Adipose tissue (tissue), 3 donors: Measurements from ENCODE around the gene GRAMD1B. TPM values are rescaled to one million over a fixed set of nuclear protein-coding genes. Genes with fewer than 3 reads are reported as not detected.
"Not testable (repeated sequence)": the region's sequence is repeated elsewhere in the genome, so short reads cannot be mapped to it uniquely, and the experiment has no call there.

ENCODE experiments used
- H3K27ac ChIP-seq: one replicate; pipeline ENCODE4 v1.5.1; 2013; ENCODE audit warnings: low read depth, low read length
- WGBS, 3 donors: extraction: QIAGEN DNeasy Blood & Tissue Kit; methylation state at CpG; one replicate each; pipeline ENCODE4 v1.1.7; 2013; 5-methylcytosine and 5-hydroxymethylcytosine counted together
- polyA plus RNA-seq, 3 donors: library from polyadenylated mRNA; stranded (reverse); fragments of 200-250 nt; gene quantifications; one replicate each; pipeline ENCODE4 v1.2.3, GENCODE V29; 2013
- donor health status: healthy with polysubstance abuse.
- donor health status: Bipolar disorder and iron deficiency.
- donor health status: healthy.

Gene GRAMD1B
- polyA plus RNA-seq, 3 donors, result 0.34 to 1.1 (median 0.69) TPM

DNA sequence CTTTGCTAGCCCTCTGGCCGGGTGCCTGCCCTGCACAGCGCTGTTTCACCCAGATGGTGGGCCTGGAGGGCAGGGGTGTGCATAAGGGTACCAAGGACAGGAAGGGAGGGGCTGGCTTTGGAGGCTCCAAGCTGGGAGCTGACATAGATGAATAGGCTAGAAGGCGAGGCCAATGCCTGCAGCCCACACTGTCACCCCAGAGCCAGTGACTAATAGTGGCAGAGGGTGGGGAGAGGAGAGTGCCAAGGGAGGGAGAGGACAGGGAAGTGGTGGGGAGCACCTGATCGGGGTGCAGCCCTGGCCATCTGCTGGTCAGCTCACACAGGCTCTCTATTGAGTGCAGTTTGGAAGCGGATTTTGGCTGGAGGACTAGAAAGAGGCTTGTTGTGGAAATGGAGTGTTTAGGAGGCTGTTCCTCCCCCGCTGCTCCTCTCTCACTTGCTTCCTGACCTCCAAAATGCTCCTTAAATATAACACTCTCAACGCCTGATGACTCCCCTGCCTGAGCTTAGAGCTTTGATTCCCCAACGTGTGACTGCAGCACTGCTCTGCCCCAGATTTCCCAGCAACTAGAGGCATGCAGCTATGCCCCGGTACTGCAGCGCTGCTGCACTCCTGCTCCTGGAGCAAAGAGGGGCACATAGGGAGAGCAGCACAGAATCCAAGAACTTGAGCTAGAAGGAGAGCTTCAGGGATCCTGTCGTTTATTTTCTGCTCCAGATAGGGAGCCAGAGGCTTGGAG, 89.2 kb downstream of the GRAMD1B start:
- H3K27ac ChIP-seq, result no peak overlapping the region
- 47 to 62% (median 56%) methylated on average over 11 of the region's 11 CpGs for WGBS, 3 donors

DNA sequence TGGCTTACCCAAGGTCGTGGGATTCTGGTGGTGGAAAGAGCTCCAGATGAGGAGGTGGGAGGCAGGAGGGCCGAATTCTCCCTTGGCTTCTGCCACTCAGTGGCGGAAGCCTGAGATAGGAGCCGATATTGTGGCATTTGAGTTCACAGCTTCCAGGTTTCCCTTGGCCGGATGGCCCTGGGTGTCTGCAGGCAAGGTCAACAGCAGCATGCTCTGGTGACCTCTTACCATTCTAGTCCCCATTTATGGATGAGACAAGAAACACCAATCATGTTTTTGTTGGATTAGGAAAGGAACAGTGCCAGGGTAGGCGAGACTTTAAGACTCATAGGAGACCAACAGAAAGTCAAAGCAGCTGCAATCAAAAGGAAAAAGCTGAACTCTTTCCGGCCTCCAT, 89.7 kb downstream of the GRAMD1B start:
- 65 to 82% (median 79%) methylated on average over 7 of the region's 7 CpGs for WGBS, 3 donors
- H3K27ac ChIP-seq, result no peak overlapping the region

DNA sequence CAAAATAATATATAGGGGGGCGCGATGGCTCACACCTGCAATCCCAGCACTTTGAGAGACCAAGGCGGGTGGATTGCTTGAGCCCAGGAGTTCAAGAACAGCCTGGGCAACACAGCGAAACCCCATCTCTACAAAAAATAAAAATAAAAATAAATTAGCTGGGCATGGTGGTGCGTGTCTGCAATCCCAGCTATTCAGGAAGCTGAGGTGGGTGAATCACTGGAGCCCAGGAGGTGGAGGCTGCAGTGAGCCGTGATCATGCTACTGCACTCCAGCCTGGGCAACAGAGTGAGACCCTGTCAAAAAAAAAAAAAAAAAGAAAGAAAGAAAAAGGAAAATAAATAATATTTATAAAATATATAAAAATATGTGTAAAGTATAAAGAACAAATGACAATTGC, 90.4 kb downstream of the GRAMD1B start:
- H3K27ac ChIP-seq, result not testable (repeated sequence)
- 94 to 97% (median 95%) methylated on average over 6 of the region's 6 CpGs for WGBS, 3 donors

DNA sequence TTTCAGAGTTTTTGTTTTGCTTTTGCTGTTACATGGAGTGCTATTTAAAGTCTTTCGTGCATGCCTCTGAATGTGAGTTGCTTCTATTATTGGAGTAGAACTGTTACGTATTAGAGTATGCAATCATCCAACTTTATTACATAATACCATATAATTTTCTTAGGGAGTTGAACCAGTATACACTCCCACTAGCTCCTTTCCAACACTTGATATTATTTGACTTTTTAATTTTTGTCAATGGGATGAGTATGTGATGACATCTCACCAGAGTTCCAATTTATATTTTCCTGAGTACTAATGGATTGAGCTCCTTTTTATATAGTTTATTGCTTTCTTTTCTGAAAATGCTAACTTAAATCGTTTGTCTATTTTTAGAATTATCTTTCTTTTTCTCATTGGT, 90.9 kb downstream of the GRAMD1B start:
- 82 to 85% (median 83%) methylated on average over 3 of the region's 3 CpGs for WGBS, 3 donors

DNA sequence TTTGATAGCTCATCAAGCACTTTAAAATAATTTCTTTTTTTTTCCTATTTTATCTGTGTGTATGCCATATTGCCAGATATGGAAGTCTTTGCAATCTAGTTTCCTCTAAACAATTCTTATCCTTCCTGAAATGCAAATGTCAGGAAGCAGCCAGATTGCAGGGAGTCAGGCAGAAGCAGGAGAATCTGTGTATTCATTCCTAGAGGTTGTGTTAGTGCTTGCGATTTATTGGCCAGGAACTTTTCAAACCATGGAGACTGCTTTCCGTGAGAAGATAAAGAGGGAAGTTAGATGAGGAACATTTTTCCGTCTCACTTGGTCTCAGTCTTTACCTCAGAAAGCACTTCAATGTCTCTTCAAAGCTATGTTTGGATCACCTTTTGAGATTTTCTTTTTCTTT, 91.9 kb downstream of the GRAMD1B start:
- H3K27ac ChIP-seq, result no peak overlapping the region
- 62 to 80% (median 63%) methylated on average over 3 of the region's 3 CpGs for WGBS, 3 donors

More for the DNA sequence above, 90.9 kb downstream of the GRAMD1B start:
- no peak overlapping the region for H3K27ac ChIP-seq

DNA sequence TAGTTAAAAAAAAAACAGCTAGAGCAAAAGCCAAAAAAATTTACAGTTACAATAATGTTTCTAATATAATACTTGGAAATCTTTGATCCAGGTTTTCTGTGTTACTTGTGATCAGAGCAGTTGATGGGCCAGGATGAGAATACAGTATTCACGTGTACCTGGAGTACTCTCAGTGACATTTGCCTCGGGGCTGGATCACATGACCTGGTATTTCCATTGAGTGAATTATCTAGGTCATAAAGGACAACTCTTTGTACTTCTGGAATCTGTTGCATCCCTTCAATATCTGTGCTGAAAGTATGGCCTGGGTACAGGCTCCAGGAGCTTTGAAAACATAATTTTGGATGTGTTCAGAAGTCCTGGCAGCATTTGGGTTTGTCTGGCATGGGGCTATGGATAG, 93.5 kb downstream of the GRAMD1B start:
- no peak overlapping the region for H3K27ac ChIP-seq
- WGBS, 3 donors, result 71 to 86% (median 83%) methylated on average over 2 of the region's 2 CpGs

DNA sequence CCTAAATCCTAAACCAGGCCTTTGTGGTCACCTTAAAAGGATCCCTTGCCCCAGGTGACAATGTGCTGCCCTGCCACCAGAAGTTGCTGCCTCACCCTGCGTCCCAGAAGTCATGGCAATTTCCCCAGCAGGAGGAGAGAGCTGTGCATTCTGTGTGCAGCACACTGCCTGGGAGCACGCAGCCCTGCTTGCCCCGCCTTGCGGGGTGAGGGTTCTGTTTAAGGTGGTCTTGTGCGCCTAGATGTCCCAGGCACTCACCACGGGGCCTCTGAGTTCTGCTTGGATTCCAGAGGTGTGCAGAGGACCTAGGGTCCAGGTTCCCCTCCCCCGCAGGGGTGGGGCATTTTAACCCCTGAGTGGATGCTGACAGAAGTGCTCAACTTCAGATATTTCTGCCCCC, 95.0 kb downstream of the GRAMD1B start:
- no peak overlapping the region for H3K27ac ChIP-seq
- 28 to 65% (median 60%) methylated on average over 7 of the region's 7 CpGs for WGBS, 3 donors

DNA sequence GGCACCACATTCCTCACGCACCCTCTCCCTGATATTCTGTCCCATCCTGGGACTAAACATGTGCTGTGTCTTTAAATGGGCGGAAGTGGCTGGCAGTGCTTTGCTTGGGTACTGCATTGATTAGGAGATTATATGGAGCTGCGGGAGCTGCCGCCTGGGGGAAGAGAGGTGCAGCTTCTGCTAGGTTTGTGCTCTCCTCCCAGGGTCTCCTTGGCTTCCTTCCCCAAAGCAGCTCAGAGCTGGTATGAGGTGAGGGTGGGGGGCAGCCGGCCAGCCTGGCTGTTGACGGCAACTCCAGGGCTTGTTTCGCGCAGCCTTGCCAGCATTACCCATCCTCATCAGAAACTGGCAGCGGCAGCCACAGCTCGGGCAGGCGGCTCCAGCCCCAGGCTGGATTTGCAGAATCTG, 95.4 kb downstream of the GRAMD1B start:
- WGBS, 3 donors, result 22 to 65% (median 61%) methylated on average over 11 of the region's 11 CpGs
- H3K27ac ChIP-seq, result no peak overlapping the region

DNA sequence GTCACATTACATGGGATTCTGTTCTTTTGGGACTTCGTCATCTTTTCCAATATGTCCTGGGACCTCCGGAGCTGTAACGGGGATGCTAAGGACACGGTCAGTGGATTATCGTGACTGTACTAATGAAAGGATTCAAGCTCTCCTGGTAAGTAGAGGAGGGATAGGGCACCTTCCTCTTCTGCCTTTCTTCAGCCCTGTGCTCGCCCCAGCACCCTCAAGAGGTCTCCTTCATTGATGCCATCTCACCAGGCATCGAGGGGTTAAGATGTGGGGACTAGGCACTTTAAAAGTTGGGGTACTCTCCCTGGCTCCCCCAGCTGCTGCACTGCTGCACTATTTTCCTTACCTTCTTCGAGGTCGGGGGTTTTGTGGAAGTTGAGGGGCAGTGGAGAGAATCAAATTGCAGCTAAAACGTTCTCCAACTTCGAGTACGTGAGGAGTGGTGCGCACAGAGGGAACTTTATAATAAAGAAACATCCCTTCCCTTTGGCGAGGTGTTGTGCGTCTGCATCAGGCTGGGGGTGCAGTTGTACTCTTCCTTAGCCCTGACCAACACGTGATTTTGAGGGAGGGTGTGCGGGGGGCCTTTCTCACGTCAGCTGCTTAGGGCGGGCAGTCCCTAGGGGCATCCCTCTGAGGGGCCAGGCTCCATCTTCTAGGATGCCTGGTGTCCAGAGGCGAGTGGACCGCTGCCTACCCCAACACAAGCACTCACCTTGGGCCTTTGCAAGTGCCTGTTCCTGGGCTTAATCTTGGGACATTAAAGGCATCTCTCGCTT, 96.1 kb downstream of the GRAMD1B start:
- WGBS, 3 donors, result 69 to 82% (median 77%) methylated on average over 22 of the region's 22 CpGs
- H3K27ac ChIP-seq, result no peak overlapping the region

DNA sequence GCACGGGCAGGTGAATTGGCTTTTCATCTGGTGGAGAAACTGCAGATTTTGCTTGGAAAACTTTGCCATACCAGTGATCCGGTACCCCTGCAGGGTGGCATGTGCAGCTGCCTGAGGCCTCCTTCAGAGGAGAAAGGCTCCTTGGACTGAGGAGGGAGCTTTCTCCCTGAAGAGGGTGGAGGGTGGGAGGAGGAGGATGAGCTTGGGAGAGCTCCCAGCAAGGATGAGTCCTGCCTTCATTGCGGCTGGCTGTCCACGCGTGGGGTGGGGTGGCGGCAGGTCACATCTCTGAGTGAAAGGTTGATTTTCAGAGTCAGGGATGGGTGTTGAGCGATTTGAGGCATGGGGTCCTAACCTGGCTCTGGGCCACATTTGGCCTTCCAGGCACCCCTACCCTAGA, 96.8 kb downstream of the GRAMD1B start:
- no peak overlapping the region for H3K27ac ChIP-seq
- WGBS, 3 donors, result 85 to 93% (median 89%) methylated on average over 7 of the region's 7 CpGs

DNA sequence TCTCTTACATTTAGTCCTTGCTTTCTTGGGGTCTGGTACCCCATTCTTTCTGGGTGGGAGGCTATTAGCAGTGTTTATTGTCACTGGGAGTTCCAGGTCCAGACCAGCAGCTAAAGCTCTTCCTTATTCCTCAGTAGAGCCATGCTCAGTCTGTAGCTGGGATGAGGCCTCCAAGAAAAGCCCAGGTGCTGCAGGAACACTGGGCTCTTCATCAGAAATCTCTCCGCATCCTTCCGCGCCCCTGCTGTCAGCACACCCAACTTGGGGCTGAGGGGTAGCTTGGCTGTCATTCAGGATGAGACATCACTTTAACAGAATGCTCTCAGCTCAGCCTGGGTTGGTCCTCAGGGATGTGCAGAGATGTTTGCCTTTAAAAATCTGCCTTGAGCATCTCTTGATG, 97.5 kb downstream of the GRAMD1B start:
- 96 to 97% (median 97%) methylated on average over 3 of the region's 3 CpGs for WGBS, 3 donors

DNA sequence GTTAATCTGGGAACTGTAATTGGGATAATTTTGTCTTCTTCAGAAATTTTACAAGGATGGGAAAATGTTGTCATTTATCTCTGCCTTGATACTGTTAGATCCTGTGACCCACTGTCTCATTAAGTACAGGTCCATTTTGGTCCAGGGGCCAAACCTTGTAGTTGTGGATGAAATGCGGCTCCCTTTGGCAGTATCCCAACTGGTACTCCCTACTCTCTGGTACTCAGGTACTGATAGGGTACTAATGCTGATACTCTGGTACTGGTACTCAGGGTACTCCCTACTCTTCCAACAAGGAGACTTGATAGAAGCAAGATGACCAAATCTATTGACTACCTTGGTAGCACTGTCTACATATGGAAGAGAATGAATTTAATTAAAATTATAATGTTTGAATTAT, 97.9 kb downstream of the GRAMD1B start:
- 86 to 93% (median 91%) methylated on average over 1 of the region's 1 CpG for WGBS, 3 donors
- H3K27ac ChIP-seq, result no peak overlapping the region

More for the DNA sequence above, 97.5 kb downstream of the GRAMD1B start:
- H3K27ac ChIP-seq, result no peak overlapping the region

DNA sequence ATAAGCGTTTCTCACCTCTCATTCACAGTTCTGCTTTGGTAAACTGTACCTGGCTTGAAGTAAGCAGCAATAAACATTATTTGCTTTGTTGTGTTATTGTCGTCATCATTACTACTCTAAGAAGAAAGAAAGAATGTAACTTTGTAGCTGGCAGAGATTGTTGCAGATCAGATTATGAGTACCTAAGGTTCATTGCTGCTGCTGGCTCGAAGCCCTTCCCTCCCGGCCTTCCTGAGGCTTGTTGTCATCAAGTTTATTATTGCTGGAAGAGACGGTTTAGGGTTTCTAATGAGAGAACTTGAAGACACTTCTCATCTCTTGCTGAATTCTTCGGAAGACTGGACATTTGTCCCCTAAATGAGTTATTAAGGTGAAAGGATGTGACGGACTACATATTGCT, 101.3 kb downstream of the GRAMD1B start:
- 71 to 87% (median 79%) methylated on average over 7 of the region's 7 CpGs for WGBS, 3 donors
- H3K27ac ChIP-seq, result no peak overlapping the region

DNA sequence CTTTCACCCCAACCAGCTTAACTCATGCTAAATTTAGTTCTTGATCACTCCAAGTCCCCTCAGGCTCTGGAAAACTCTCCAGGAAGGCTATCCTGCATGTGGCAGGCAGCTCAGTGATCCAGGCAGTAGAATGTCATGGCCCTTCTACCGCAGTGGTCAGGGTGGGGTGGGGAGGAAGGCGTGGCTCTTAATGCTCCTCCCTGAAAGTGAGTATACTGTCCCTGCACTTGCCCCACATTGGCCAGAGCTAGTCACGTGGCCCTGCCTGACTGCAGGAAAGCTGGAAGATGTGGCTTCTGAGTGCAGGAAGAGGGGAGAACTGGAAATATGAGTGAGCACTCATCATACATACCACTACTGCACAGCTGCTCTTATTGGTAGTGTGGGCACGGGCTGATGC, 102.1 kb downstream of the GRAMD1B start:
- H3K27ac ChIP-seq, result no peak overlapping the region
- WGBS, 3 donors, result 80 to 89% (median 85%) methylated on average over 4 of the region's 4 CpGs

DNA sequence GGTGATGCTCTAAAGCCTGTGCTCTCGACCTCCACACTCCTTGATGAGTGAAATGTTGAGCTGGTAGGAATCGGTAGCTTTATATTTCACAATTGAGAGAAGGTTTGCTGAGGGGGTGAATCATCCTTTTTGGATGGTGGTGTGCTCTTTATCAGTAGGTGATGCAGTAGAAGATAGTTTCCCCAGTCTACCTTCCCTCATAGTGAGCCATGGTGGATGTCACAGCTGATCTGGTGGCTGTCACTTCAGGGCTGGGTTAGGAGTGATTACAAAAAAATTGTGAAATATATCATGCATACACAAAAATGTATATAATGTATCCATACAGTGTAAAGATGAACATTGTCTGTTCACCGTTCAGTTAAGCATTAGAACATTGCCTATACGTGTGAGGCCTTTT, 105.3 kb downstream of the GRAMD1B start:
- WGBS, 3 donors, result 90 to 91% (median 91%) methylated on average over 4 of the region's 4 CpGs
- H3K27ac ChIP-seq, result no peak overlapping the region

DNA sequence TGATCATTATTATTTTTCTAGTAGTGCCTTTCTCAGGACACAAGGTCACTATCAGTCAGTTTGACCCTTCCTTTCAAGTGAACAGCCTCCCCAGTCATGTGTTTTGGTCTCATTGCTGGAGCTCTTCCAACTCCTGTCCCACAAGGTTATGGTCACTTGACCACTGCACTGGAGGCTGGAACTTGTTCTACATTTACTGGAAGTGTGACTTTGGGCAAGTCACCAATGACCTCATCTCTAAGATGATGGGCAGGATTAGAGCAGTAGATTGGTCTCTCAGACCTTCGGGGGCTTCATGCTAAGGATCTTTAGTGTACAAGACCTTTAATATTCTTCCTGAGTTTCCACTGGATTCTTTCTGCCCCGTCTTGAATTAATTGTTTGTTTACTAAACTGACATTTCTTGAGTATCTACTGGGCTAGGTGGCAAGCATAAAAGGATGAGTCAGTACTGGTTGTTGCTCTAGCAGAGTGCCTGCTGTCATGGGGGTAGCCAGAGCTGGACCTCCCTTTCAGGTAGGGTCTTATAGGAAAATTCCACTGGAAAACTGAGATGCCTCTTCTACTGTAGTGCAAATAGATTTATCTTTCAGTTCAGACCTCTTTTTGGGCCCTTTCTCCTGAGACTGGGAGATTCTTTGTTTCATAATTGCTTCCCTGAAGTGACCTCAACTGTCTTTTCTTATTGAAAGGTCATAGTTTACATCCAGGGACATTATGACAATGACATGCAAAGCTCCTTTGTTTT, 106.8 kb downstream of the GRAMD1B start:
- 69 to 81% (median 78%) methylated on average over 2 of the region's 2 CpGs for WGBS, 3 donors
- no peak overlapping the region for H3K27ac ChIP-seq

DNA sequence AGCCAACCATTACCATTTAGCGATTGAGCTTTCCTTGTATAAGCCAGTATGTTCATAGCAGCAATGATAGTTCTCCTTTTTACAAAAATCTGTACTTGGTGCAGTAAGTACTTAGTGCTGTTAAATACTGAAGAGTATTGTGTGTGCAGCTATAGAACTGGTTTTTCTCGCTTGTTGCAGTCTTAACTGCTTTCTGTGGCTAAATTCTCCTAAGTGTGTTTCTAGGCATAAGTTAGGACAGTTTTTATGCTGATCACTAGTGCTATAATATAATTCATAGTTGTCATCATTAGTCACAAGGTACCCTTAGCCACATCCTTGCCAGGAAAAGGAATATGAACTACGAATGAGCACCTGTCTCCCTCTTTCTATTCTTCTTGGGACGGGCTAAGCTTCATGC, 107.7 kb downstream of the GRAMD1B start:
- WGBS, 3 donors, result 85 to 87% (median 85%) methylated on average over 4 of the region's 4 CpGs
- H3K27ac ChIP-seq, result no peak overlapping the region

DNA sequence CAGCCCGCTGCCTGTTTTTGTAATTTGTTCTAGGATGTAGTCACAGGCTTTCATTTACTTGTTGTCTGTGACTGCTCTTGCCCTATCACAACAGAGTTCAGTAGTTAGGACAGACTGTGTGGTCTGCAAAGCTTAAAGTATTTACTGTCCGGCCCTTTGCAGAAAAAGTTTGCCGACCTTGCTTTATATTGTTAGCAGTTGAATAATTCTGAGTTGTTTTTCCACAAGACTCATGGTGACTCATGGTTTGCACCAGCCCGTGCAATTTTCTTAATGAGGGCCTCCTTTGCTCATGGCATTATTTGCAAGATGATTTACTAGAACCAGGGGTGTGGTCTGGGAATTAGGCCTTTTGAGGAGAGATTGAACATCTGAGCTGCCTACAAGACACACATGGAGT, 113.7 kb downstream of the GRAMD1B start:
- H3K27ac ChIP-seq, result no peak overlapping the region

More for the DNA sequence above, 113.7 kb downstream of the GRAMD1B start:
- WGBS, 3 donors, result 75 to 84% (median 82%) methylated on average over 4 of the region's 4 CpGs
